Measurements from ENCODE around the gene DNASE2.
A peak's percentile ranks its signal among the peaks of the same experiment; 100 is the strongest.

DNASE2 gene

DNA sequence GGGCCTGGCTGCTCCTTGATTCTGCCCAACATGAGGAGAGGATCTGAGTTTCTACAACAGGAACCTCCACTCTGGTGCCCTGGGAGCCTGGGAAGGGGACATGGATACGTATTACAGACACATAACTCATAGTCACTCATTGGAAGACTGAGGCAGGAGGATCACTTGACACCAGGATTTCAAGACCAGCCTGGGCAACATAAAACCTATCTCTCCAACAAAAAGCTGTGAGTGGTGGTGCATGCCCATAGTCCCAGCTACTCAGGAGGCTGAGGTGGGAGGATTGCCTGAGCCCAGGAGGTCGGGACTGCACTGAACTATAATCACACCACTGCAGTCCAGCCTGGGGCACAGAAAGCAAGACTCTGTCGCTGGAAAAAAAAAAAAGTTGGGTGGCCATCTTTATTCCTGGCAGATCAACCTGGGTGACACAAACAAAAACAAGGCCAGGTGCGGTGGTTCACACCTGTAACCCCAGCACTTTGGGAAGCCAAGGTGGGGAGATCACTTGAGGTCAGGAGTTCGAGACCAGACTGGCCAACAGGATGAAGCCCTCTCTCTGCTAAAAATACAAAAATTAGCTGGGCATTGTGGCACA, 6.9 kb upstream of the DNASE2 start:
- no peaks in the 10 kb centered on the region for H3K36me3 ChIP-seq (replicated peaks)
- no peak overlapping the region for H3K4me3 ChIP-seq (ENCODE audit: low read depth, low read length)
- in situ Hi-C loops (cut with HindIII; ENCODE audit: low pct_ligation_motif_present, low sequenced_read_pairs), result no loop called here
- H3K27ac ChIP-seq, result no peak overlapping the region
- H3K27me3 ChIP-seq (replicated peaks), result peaks cover 14% of the 10 kb centered on the region
- no peak for DNase-seq
- TF ChIP-seq CTCF (IDR thresholded peaks at IDR 0.05; ENCODE audit: low read depth, low read length, missing control alignments), result no peak

DNA sequence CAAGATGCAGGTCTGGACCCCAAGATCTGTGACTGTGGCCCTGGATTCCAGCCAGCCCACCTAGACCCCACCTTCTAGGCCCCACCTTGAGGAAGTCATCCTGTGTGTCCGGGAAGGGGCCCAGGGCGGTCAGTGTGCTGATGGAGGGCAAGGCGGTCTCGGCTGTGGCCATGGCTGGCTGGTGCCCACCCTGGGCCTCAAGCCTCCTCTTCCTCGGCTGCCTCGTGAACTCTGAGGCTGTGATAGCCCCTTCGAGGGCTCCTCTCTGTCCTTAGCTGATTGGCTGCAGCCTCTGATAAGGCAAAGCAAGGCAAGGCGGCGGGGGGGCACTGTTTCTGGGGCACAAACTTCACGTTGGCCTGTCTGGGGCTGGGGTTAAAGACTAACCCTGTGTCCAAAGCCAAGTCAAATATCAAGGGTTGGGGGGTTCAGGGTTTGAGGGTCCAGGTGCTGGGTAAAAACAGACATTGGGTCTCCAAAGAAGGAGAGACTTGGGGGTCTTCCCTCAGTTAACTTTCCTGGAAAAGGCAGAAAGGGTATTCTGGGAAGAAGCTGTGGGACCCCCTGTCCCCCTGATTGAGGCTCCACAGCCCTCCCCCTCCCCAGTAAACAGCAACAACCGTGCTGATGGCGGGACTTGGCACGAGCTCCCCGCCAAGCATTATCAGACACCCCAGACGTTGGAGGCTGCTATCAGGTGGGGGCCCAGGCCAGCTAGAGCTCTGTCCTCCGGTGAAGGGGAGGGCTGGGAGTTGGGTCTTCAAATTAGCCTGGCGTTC, 5.9 kb upstream of the DNASE2 start, which contains the start of gene KLF1:
Gene KLF1 (minus strand): TSS at position 233 of the 779 bp plus-strand sequence. CDS start 61 bp downstream, at position 172.
- in situ Hi-C loops (cut with HindIII; ENCODE audit: low pct_ligation_motif_present, low sequenced_read_pairs), result no loop called here
- H3K27ac ChIP-seq, result no peak within 1 kb of the TSS

DNA sequence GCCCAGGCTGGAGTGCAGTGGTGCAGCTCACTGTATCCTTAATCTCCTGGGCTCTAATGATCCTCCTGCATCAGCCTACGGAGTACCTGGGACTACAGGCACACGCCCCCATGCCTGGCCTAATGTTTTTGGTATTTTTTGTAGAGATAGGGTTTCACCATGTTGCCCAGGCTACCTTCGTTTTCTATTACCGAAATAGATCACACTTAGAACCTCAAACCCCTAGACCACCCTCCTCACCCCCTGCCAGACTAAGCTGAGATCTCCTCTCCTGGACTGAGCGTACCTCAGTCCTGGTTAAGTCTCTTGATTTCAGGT, 5.4 kb upstream of the DNASE2 start:
- peaks cover 14% of the 10 kb centered on the region for H3K27me3 ChIP-seq (replicated peaks)
- in situ Hi-C loops (cut with HindIII; ENCODE audit: low pct_ligation_motif_present, low sequenced_read_pairs), result no loop called here
- no peak for TF ChIP-seq CTCF (IDR thresholded peaks at IDR 0.05; ENCODE audit: low read depth, low read length, missing control alignments)
- H3K27ac ChIP-seq, result no peak overlapping the region
- DNase-seq, result no peak
- H3K36me3 ChIP-seq (replicated peaks), result no peaks in the 10 kb centered on the region
- H3K4me3 ChIP-seq (ENCODE audit: low read depth, low read length), result no peak overlapping the region

More for the DNA sequence above, 5.9 kb upstream of the DNASE2 start, which contains the start of gene KLF1:
- H3K4me3 ChIP-seq (ENCODE audit: low read depth, low read length), result no peak within 1 kb of the TSS
- peaks cover 14% of the 10 kb centered on the region for H3K27me3 ChIP-seq (replicated peaks)
- no peak for DNase-seq
- no peaks in the 10 kb centered on the region for H3K36me3 ChIP-seq (replicated peaks)
- no peak for TF ChIP-seq CTCF (IDR thresholded peaks at IDR 0.05; ENCODE audit: low read depth, low read length, missing control alignments)

DNA sequence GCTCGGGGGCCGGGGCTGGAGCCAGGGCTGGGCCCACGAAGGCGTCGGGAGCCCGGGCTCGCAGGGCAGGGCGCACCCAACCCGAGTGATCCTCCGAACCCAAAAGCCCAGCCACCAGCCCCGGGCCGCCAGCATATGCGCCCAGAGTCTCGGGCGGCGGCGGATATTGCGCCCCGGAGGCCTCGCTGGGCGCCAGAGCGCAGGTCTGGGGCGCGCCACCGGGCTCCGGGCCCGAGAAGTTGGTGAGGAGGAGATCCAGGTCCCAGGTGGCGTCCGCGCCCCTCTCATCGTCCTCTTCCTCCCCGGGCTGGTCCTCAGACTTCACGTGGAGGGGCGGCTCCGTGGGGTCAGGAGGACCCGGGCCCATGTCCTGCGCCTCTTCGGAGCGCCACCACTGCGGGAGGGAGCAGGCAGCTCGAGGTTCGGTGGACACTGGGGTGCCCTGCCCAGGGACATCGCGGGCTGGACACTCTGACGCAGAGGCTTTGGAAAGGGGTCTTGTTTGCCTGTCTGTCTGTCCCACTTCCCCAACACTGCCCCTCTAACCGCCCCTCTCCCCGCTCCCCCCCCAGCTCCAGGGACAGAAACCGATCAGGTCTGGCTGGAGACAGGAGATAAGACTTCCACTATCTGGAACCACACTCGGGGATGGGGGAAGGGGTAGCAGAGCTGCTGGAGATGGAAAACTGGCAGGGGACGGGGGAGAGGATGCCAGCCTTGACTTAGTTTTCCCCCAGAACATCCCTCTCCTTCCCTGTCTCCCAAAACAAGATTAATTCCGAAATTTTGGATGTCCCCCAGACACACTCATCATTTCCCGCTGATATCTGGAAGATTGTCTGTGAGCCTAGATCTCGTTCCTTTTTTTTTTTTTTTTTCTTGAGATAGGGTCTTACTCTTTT, 4.8 kb upstream of the DNASE2 start:
- H3K4me3 ChIP-seq (ENCODE audit: low read depth, low read length), result no peak overlapping the region
- H3K27ac ChIP-seq, result no peak overlapping the region
- H3K36me3 ChIP-seq (replicated peaks), result no peaks in the 10 kb centered on the region
- H3K27me3 ChIP-seq (replicated peaks), result peaks cover 14% of the 10 kb centered on the region
- in situ Hi-C loops (cut with HindIII; ENCODE audit: low pct_ligation_motif_present, low sequenced_read_pairs), result no loop called here
- no peak for DNase-seq
- no peak for TF ChIP-seq CTCF (IDR thresholded peaks at IDR 0.05; ENCODE audit: low read depth, low read length, missing control alignments)

- Histone ChIP-seq H3K4me3 (ENCODE audit: low read depth, low read length) (peak overlapping the region; percentile 9), H3K27ac (no peak overlapping the region), H3K27me3 (replicated peaks) (peaks cover 14% of the 10 kb centered on the region), H3K36me3 (replicated peaks) (no peaks in the 10 kb centered on the region)
- DNase-seq, result peak; percentile 18
- in situ Hi-C loops (cut with HindIII; ENCODE audit: low pct_ligation_motif_present, low sequenced_read_pairs), result no loop called here
- peak; percentile 69 for TF ChIP-seq CTCF (IDR thresholded peaks at IDR 0.05; ENCODE audit: low read depth, low read length, missing control alignments)
Measured at GRCh38 chr19:12884926-12885748, 3.9 kb upstream of the DNASE2 start.
